IMR-90 (cell line): ENCODE results near the gene EDEM1. TPM values are rescaled to one million over a fixed set of nuclear protein-coding genes. Genes with fewer than 3 reads are reported as not detected.

Source experiments
- ATAC-seq: fragments of 200-7000 bp; cut with Tn5 transposase; 2 replicates; pipeline ENCODE4 v1.9.1; 2020; ENCODE audit warnings: low read depth, mild to moderate bottlenecking, moderate library complexity
- BruUV-seq: library from RNA; stranded (reverse); fragments of 400-500 nt; replicated peaks from 2 replicates; lab custom pipeline; 2021; lab: Mats Ljungman, UMichigan
- CTCF ChIA-PET: fragments of 300-600 bp; formaldehyde crosslinking; extraction: SDS; loops from one replicate; lab custom pipeline; 2021; ENCODE audit warnings: antibody characterized with exemption; lab: Yijun Ruan, JAX
- POLR2A ChIA-PET: fragments of 300-600 bp; sonication (Branson Sonifier 250); formaldehyde crosslinking; loops from one replicate; lab custom pipeline; 2022; ENCODE audit warnings: antibody characterized with exemption; ENCODE audit not compliant: unreplicated experiment; lab: Charles Lee
- DNase-seq: peaks from one replicate; pipeline ENCODE4 v3.0.0; 2013
- H2AFZ ChIP-seq: replicated peaks from 2 replicates; pipeline ENCODE3; 2013; ENCODE audit warnings: low read length, mild to moderate bottlenecking; ENCODE audit not compliant: poor library complexity
- H2AK5ac ChIP-seq: 2 replicates; pipeline ENCODE4 v1.6.1; 2013; ENCODE audit warnings: low read depth, low read length, inconsistent platforms
- H2AK9ac ChIP-seq: replicated peaks from 2 replicates; pipeline ENCODE3; 2013; ENCODE audit warnings: mild to moderate bottlenecking, low read depth, low read length, moderate library complexity; ENCODE audit not compliant: poor library complexity
- H2BK120ac ChIP-seq: 2 replicates; pipeline ENCODE4 v1.6.1; 2013; ENCODE audit warnings: low read depth, low read length, inconsistent platforms
- H2BK15ac ChIP-seq: 3 replicates; pipeline ENCODE4 v1.6.1; 2013; ENCODE audit warnings: low read depth, low read length, inconsistent platforms
- H2BK20ac ChIP-seq: 2 replicates; pipeline ENCODE4 v1.6.1; 2013; ENCODE audit warnings: low read depth, mild to moderate bottlenecking, inconsistent platforms, low read length, moderate library complexity
- H2BK5ac ChIP-seq: 2 replicates; pipeline ENCODE4 v1.6.1; 2013; ENCODE audit warnings: mild to moderate bottlenecking, low read depth, low read length, inconsistent platforms; ENCODE audit not compliant: poor library complexity, severe bottlenecking
- H3K14ac ChIP-seq: replicated peaks from 2 replicates; pipeline ENCODE4 v1.6.1; 2013; ENCODE audit warnings: low read depth, low read length, inconsistent platforms
- H3K18ac ChIP-seq: 2 replicates; pipeline ENCODE4 v1.6.1; 2013; ENCODE audit warnings: low read depth, low read length, control low read depth
- H3K23ac ChIP-seq: 2 replicates; pipeline ENCODE4 v1.6.1; 2013; ENCODE audit warnings: low read depth, low read length, inconsistent platforms
- H3K27ac ChIP-seq: 2 replicates; pipeline ENCODE4 v1.5.1; 2013; ENCODE audit warnings: mild to moderate bottlenecking, control low read depth, low read length; ENCODE audit not compliant: insufficient read depth
- H3K27me3 ChIP-seq: 2 replicates; pipeline ENCODE4 v1.6.1; 2013; ENCODE audit warnings: low read length; ENCODE audit not compliant: control insufficient read depth, insufficient read depth
- H3K36me3 ChIP-seq: 2 replicates; pipeline ENCODE4 v1.6.1; 2013; ENCODE audit warnings: low read length, mixed read lengths; ENCODE audit not compliant: control insufficient read depth, insufficient read depth
- H3K4ac ChIP-seq: 2 replicates; pipeline ENCODE4 v1.6.1; 2013; ENCODE audit warnings: low read depth, low read length, inconsistent platforms
- H3K4me1 ChIP-seq: 2 replicates; pipeline ENCODE4 v1.6.1; 2013; ENCODE audit warnings: low read length, mixed read lengths; ENCODE audit not compliant: control insufficient read depth, insufficient read depth
- H3K4me2 ChIP-seq: 2 replicates; pipeline ENCODE4 v1.6.1; 2013; ENCODE audit warnings: low read depth, mild to moderate bottlenecking, control low read depth, low read length, moderate library complexity
- H3K4me3 ChIP-seq: 2 replicates; pipeline ENCODE4 v1.5.1; 2013; ENCODE audit warnings: low read depth, mild to moderate bottlenecking, control low read depth, low read length, moderate library complexity; ENCODE audit not compliant: insufficient read depth
- H3K56ac ChIP-seq: 2 replicates; pipeline ENCODE4 v1.6.1; 2013; ENCODE audit warnings: low read length, inconsistent platforms; ENCODE audit not compliant: insufficient read depth; ENCODE audit errors: extremely low read depth
- H3K79me1 ChIP-seq, 2 experiments: 2 replicates each; pipeline ENCODE4 v1.6.1; 2013; ENCODE audit warnings: low read length in 2 of 2, inconsistent platforms in 1 of 2, low read depth in 1 of 2
- H3K9ac ChIP-seq: 2 replicates; pipeline ENCODE4 v1.6.1; 2013; ENCODE audit warnings: low read depth, low read length, control low read depth
- H3K9me1 ChIP-seq: 2 replicates; pipeline ENCODE4 v1.6.1; 2013; ENCODE audit warnings: low read length, inconsistent platforms; ENCODE audit not compliant: insufficient read depth
- H3K9me3 ChIP-seq: 2 replicates; pipeline ENCODE4 v1.6.1; 2013; ENCODE audit warnings: low read length; ENCODE audit not compliant: control insufficient read depth, insufficient read depth
- H4K20me1 ChIP-seq: 2 replicates; pipeline ENCODE4 v1.6.1; 2013; ENCODE audit warnings: low read length, inconsistent platforms; ENCODE audit not compliant: insufficient read depth
- H4K5ac ChIP-seq: 2 replicates; pipeline ENCODE4 v1.6.1; 2013; ENCODE audit warnings: mild to moderate bottlenecking, low read depth, low read length, control low read depth
- H4K8ac ChIP-seq, 2 experiments: 2 replicates each; pipeline ENCODE4 v1.6.1; 2013; ENCODE audit warnings: low read depth in 2 of 2, low read length in 2 of 2, control low read depth in 1 of 2, inconsistent platforms in 1 of 2
- H4K91ac ChIP-seq: 2 replicates; pipeline ENCODE4 v1.6.1; 2013; ENCODE audit warnings: low read depth, low read length, inconsistent platforms; ENCODE audit not compliant: insufficient read depth
- BHLHE40 ChIP-seq: fragments of 150-350 bp; IDR thresholded peaks from 2 replicates; pipeline ENCODE4 v1.6.1; 2016; ENCODE audit warnings: mild to moderate bottlenecking, low read depth, low read length
- CEBPB ChIP-seq: IDR thresholded peaks from 2 replicates; pipeline ENCODE4 v1.6.1; 2012; ENCODE audit warnings: low read depth, low read length, improper control_type of control experiment
- CHD1 ChIP-seq: IDR thresholded peaks from 2 replicates; pipeline ENCODE4 v1.6.1; 2012; ENCODE audit warnings: low read depth, low read length, improper control_type of control experiment
- FOS ChIP-seq: fragments of 150-350 bp; IDR thresholded peaks from 2 replicates; pipeline ENCODE4 v1.6.1; 2016; ENCODE audit warnings: low read depth, low read length
- MAFK ChIP-seq: IDR thresholded peaks from 2 replicates; pipeline ENCODE4 v1.6.1; 2012; ENCODE audit warnings: low read depth, low read length, improper control_type of control experiment
- MAZ ChIP-seq: IDR thresholded peaks from 2 replicates; pipeline ENCODE4 v1.6.1; 2012; ENCODE audit warnings: low read depth, mild to moderate bottlenecking, low read length, improper control_type of control experiment, moderate library complexity, borderline replicate concordance
- MXI1 ChIP-seq: IDR thresholded peaks from 2 replicates; pipeline ENCODE4 v1.6.1; 2012; ENCODE audit warnings: low read depth, mild to moderate bottlenecking, low read length, moderate library complexity, borderline replicate concordance
- NFE2L2 ChIP-seq: fragments of 150-350 bp; IDR thresholded peaks from 2 replicates; pipeline ENCODE4 v1.6.1; 2016; ENCODE audit warnings: low read depth, mild to moderate bottlenecking, low read length
- POLR2A ChIP-seq: IDR thresholded peaks from 2 replicates; pipeline ENCODE4 v1.6.1; 2012; ENCODE audit warnings: mild to moderate bottlenecking, low read depth, low read length
- RAD21 ChIP-seq: IDR thresholded peaks from 2 replicates; pipeline ENCODE4 v1.6.1; 2012; ENCODE audit warnings: low read length, improper control_type of control experiment
- RCOR1 ChIP-seq: IDR thresholded peaks from 2 replicates; pipeline ENCODE4 v1.6.1; 2012; ENCODE audit warnings: mild to moderate bottlenecking, low read length, improper control_type of control experiment; ENCODE audit not compliant: insufficient replicate concordance
- RFX5 ChIP-seq: IDR thresholded peaks from 2 replicates; pipeline ENCODE4 v1.8.0; 2012; ENCODE audit warnings: low read depth, mild to moderate bottlenecking, low read length, moderate library complexity
- SMC3 ChIP-seq: fragments of 150-350 bp; IDR thresholded peaks from 2 replicates; pipeline ENCODE4 v1.6.1; 2016; ENCODE audit warnings: low read depth, mild to moderate bottlenecking, antibody characterized with exemption, low read length, moderate library complexity
- WGBS, 2 experiments: methylation state at CpG; one replicate each; pipeline versions ENCODE4 v1.1.5 to v1.1.7; 2013; ENCODE audit warnings: missing lambda C conversion rate in 2 of 2; ENCODE audit not compliant: insufficient read length in 1 of 2; ENCODE audit errors: extremely low coverage in 2 of 2; 5-methylcytosine and 5-hydroxymethylcytosine counted together
- dilution Hi-C: fragments of 300-500 bp; cut with HindIII; formaldehyde crosslinking; loops from one replicate; pipeline ENCODE4 v1.14.3; 2018; ENCODE audit warnings: low sequenced_read_pairs; ENCODE audit not compliant: unreplicated experiment
- in situ Hi-C: fragments of 300-500 bp; cut with MboI; formaldehyde crosslinking; loops from 3 replicates; pipeline ENCODE4 v1.14.3; 2019; ENCODE audit warnings: low sequenced_read_pairs, inconsistent platforms, mixed read lengths
- intact Hi-C: fragments of 100-400 bp; cut with micrococcal nuclease; formaldehyde crosslinking; loops from 2 replicates; pipeline ENCODE4 v1.10.0; 2022
- polyA plus RNA-seq, 3 experiments: library from polyadenylated mRNA; depleted of rRNA; stranded (reverse); fragments of >200 nt; gene quantifications; 2 replicates each; pipeline ENCODE4 v1.2.3, GENCODE V29; 2012; ENCODE audit warnings: low replicate concordance in 1 of 3
- total RNA-seq: library from RNA; depleted of rRNA; stranded (reverse); fragments of >200 nt; gene quantifications from 2 replicates; pipeline ENCODE4 v1.2.3, GENCODE V29; 2012
- TF ChIP-seq, protein P1 (sequence below): fragments of 150-350 bp; IDR thresholded peaks from 2 replicates; pipeline ENCODE4 v1.6.1; 2017; ENCODE audit warnings: mild to moderate bottlenecking, antibody characterized with exemption, low read length, low read depth
- TF ChIP-seq, protein P2 (sequence below): fragments of 150-350 bp; IDR thresholded peaks from 2 replicates; pipeline ENCODE4 v1.6.1; 2016; ENCODE audit warnings: low read depth, mild to moderate bottlenecking, low read length, moderate library complexity, borderline replicate concordance
- TF ChIP-seq, protein P3 (sequence below): conservative IDR thresholded peaks from 2 replicates; pipeline ENCODE4 v1.5.1; 2012; ENCODE audit warnings: mild to moderate bottlenecking, low read depth, low read length, improper control_type of control experiment

EDEM1 gene
- total and polyA plus RNA-seq, 2 of the 4 experiments (the other 2 are of a cell fraction): 23.5 to 27.0 TPM

DNA sequence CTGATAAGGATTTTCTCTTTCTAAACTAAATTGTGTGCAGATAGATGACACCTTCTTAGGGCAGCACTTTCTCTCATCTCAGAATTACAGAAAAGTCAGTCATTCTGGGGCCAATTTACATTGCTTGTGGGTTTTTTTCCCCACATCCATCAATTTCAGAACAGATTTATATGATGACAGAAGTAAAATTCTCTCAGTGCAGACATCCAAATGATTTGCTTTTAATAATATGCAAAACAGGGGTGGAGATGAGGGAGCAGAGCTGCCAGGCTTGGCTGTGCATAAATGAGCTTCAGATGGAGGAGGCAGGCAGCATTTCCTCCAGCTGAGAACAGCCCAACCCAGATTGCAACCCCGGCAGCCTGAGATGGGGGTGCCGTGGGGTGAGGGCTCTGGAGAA lies 44.0 kb downstream of the EDEM1 start:
- Histone ChIP-seq H2BK120ac (no peak overlapping the region), H4K5ac (no peak overlapping the region), H3K27me3 (peaks cover 2% of the 10 kb centered on the region; the same call in 1 of the 2 replicates), H2AK9ac (no peak overlapping the region), H4K91ac (no peak overlapping the region), H3K23ac (no peak overlapping the region), H3K56ac (no peak overlapping the region), H3K36me3 (no peaks in the 10 kb centered on the region), H3K4ac (no peak overlapping the region), H3K18ac (no peak overlapping the region), H3K4me3 (no peak overlapping the region), H3K4me2 (no peak overlapping the region), H3K14ac (no peak overlapping the region), H4K20me1 (no peaks in the 10 kb centered on the region), H4K8ac (no peak overlapping the region), H2AK5ac (no peak overlapping the region), H3K4me1 (no peaks in the 10 kb centered on the region), H3K79me1 (no peaks in the 10 kb centered on the region), H2AFZ (no peak overlapping the region), H3K9ac (no peak overlapping the region), H2BK5ac (no peak overlapping the region), H2BK15ac (no peak overlapping the region), H3K9me3 (no peaks in the 10 kb centered on the region), H3K9me1 (no peaks in the 10 kb centered on the region), H3K27ac (no peak overlapping the region), H2BK20ac (no peak overlapping the region)
- WGBS, 2 experiments: 40% methylated on average over 1 of the region's 2 CpGs; no CpG with 5 or more reads in 1 of the 2 experiments
- CTCF ChIA-PET: no interaction called here
- DNase-seq: no peak
- POLR2A ChIA-PET: no interaction called here
- no peak for TF ChIP-seq MAZ
- TF ChIP-seq MAFK: no peak
- TF ChIP-seq NFE2L2: no peak
- TF ChIP-seq FOS: no peak
- no peak for TF ChIP-seq CEBPB
- no peak for TF ChIP-seq RAD21
- TF ChIP-seq RCOR1: no peak
- TF ChIP-seq, protein P1, sequence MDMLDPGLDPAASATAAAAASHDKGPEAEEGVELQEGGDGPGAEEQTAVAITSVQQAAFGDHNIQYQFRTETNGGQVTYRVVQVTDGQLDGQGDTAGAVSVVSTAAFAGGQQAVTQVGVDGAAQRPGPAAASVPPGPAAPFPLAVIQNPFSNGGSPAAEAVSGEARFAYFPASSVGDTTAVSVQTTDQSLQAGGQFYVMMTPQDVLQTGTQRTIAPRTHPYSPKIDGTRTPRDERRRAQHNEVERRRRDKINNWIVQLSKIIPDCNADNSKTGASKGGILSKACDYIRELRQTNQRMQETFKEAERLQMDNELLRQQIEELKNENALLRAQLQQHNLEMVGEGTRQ: no peak
- TF ChIP-seq MXI1: no peak
- TF ChIP-seq, protein P2, sequence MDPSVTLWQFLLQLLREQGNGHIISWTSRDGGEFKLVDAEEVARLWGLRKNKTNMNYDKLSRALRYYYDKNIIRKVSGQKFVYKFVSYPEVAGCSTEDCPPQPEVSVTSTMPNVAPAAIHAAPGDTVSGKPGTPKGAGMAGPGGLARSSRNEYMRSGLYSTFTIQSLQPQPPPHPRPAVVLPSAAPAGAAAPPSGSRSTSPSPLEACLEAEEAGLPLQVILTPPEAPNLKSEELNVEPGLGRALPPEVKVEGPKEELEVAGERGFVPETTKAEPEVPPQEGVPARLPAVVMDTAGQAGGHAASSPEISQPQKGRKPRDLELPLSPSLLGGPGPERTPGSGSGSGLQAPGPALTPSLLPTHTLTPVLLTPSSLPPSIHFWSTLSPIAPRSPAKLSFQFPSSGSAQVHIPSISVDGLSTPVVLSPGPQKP: no peak
- no peak for TF ChIP-seq SMC3
- TF ChIP-seq, protein P3, sequence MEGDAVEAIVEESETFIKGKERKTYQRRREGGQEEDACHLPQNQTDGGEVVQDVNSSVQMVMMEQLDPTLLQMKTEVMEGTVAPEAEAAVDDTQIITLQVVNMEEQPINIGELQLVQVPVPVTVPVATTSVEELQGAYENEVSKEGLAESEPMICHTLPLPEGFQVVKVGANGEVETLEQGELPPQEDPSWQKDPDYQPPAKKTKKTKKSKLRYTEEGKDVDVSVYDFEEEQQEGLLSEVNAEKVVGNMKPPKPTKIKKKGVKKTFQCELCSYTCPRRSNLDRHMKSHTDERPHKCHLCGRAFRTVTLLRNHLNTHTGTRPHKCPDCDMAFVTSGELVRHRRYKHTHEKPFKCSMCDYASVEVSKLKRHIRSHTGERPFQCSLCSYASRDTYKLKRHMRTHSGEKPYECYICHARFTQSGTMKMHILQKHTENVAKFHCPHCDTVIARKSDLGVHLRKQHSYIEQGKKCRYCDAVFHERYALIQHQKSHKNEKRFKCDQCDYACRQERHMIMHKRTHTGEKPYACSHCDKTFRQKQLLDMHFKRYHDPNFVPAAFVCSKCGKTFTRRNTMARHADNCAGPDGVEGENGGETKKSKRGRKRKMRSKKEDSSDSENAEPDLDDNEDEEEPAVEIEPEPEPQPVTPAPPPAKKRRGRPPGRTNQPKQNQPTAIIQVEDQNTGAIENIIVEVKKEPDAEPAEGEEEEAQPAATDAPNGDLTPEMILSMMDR: no peak
- TF ChIP-seq BHLHE40: no peak
- TF ChIP-seq CHD1: no peak
- TF ChIP-seq RFX5: no peak
- TF ChIP-seq POLR2A: no peak
- BruUV-seq: no TSS peak
- dilution Hi-C loops (no loop called here), in situ Hi-C loops (no loop called here), intact Hi-C loops (no loop called here)
- ATAC-seq: no peak
